Measurements from ENCODE around the gene VWA2.

VWA2 gene

GRCh38 chr10:114243661-114244060 lies 4.6 kb downstream of the VWA2 start:
- no peak for DNase-seq
- in situ Hi-C loops (cut with HindIII; ENCODE audit: low pct_ligation_motif_present, low pct_unique_long_range_greater_than_20kb, low sequenced_read_pairs) = no loop called here

- no peak for DNase-seq
- in situ Hi-C loops (cut with HindIII; ENCODE audit: low pct_ligation_motif_present, low pct_unique_long_range_greater_than_20kb, low sequenced_read_pairs) = no loop called here
Measured at GRCh38 chr10:114244126-114244525, 5.1 kb downstream of the VWA2 start.

GRCh38 chr10:114245121-114245791 lies 6.2 kb downstream of the VWA2 start:
- DNase-seq = peak; percentile 9
- in situ Hi-C loops (cut with HindIII; ENCODE audit: low pct_ligation_motif_present, low pct_unique_long_range_greater_than_20kb, low sequenced_read_pairs) = no loop called here

GRCh38 chr10:114246679-114247305 lies 7.7 kb downstream of the VWA2 start:
- in situ Hi-C loops (cut with HindIII; ENCODE audit: low pct_ligation_motif_present, low pct_unique_long_range_greater_than_20kb, low sequenced_read_pairs) = no loop called here
- DNase-seq = peak; percentile 22

GRCh38 chr10:114250236-114250635 lies 11.2 kb downstream of the VWA2 start:
- DNase-seq = no peak
- in situ Hi-C loops (cut with HindIII; ENCODE audit: low pct_ligation_motif_present, low pct_unique_long_range_greater_than_20kb, low sequenced_read_pairs) = no loop called here

- in situ Hi-C loops (cut with HindIII; ENCODE audit: low pct_ligation_motif_present, low pct_unique_long_range_greater_than_20kb, low sequenced_read_pairs) = no loop called here
- DNase-seq = no peak
Measured at GRCh38 chr10:114250716-114251115, 11.7 kb downstream of the VWA2 start.

- in situ Hi-C loops (cut with HindIII; ENCODE audit: low pct_ligation_motif_present, low pct_unique_long_range_greater_than_20kb, low sequenced_read_pairs) = no loop called here
- no peak for DNase-seq
Measured at GRCh38 chr10:114252092-114252491, 13.0 kb downstream of the VWA2 start.

GRCh38 chr10:114252883-114253282 lies 13.8 kb downstream of the VWA2 start:
- DNase-seq = no peak
- in situ Hi-C loops (cut with HindIII; ENCODE audit: low pct_ligation_motif_present, low pct_unique_long_range_greater_than_20kb, low sequenced_read_pairs) = no loop called here

- in situ Hi-C loops (cut with HindIII; ENCODE audit: low pct_ligation_motif_present, low pct_unique_long_range_greater_than_20kb, low sequenced_read_pairs) = no loop called here
- no peak for DNase-seq
Measured at GRCh38 chr10:114255227-114255626, 16.2 kb downstream of the VWA2 start.

- no peak for DNase-seq
- in situ Hi-C loops (cut with HindIII; ENCODE audit: low pct_ligation_motif_present, low pct_unique_long_range_greater_than_20kb, low sequenced_read_pairs) = no loop called here
Measured at GRCh38 chr10:114256008-114256765, 17.1 kb downstream of the VWA2 start.

- no peak for DNase-seq
- in situ Hi-C loops (cut with HindIII; ENCODE audit: low pct_ligation_motif_present, low pct_unique_long_range_greater_than_20kb, low sequenced_read_pairs) = no loop called here
Measured at GRCh38 chr10:114256822-114257221, 17.8 kb downstream of the VWA2 start.

GRCh38 chr10:114257498-114257897 lies 18.4 kb downstream of the VWA2 start:
- in situ Hi-C loops (cut with HindIII; ENCODE audit: low pct_ligation_motif_present, low pct_unique_long_range_greater_than_20kb, low sequenced_read_pairs) = no loop called here

GRCh38 chr10:114258274-114258840 lies 19.3 kb downstream of the VWA2 start:
- in situ Hi-C loops (cut with HindIII; ENCODE audit: low pct_ligation_motif_present, low pct_unique_long_range_greater_than_20kb, low sequenced_read_pairs) = no loop called here

More at GRCh38 chr10:114257498-114257897, 18.4 kb downstream of the VWA2 start:
- DNase-seq = no peak

GRCh38 chr10:114259824-114260223 lies 20.8 kb downstream of the VWA2 start:
- in situ Hi-C loops (cut with HindIII; ENCODE audit: low pct_ligation_motif_present, low pct_unique_long_range_greater_than_20kb, low sequenced_read_pairs) = no loop called here
- no peak for DNase-seq

More at GRCh38 chr10:114258274-114258840, 19.3 kb downstream of the VWA2 start:
- no peak for DNase-seq

- no peak for DNase-seq
- in situ Hi-C loops (cut with HindIII; ENCODE audit: low pct_ligation_motif_present, low pct_unique_long_range_greater_than_20kb, low sequenced_read_pairs) = no loop called here
Measured at GRCh38 chr10:114260366-114260765, 21.3 kb downstream of the VWA2 start.

GRCh38 chr10:114261076-114261475 lies 22.0 kb downstream of the VWA2 start:
- DNase-seq = peak; percentile 51
- in situ Hi-C loops (cut with HindIII; ENCODE audit: low pct_ligation_motif_present, low pct_unique_long_range_greater_than_20kb, low sequenced_read_pairs) = no loop called here

- in situ Hi-C loops (cut with HindIII; ENCODE audit: low pct_ligation_motif_present, low pct_unique_long_range_greater_than_20kb, low sequenced_read_pairs) = no loop called here
- no peak for DNase-seq
Measured at GRCh38 chr10:114262496-114262895, 23.4 kb downstream of the VWA2 start.

- DNase-seq = no peak
- in situ Hi-C loops (cut with HindIII; ENCODE audit: low pct_ligation_motif_present, low pct_unique_long_range_greater_than_20kb, low sequenced_read_pairs) = no loop called here
Measured at GRCh38 chr10:114265392-114266053, 26.5 kb downstream of the VWA2 start.

- no peak for DNase-seq
- in situ Hi-C loops (cut with HindIII; ENCODE audit: low pct_ligation_motif_present, low pct_unique_long_range_greater_than_20kb, low sequenced_read_pairs) = no loop called here
Measured at GRCh38 chr10:114266521-114266920, 27.5 kb downstream of the VWA2 start.
